Neural cell (in vitro differentiated cells): ENCODE results near the gene TNS3. TPM values are rescaled to one million over a fixed set of nuclear protein-coding genes. Genes with fewer than 3 reads are reported as not detected.

Experiments used
- H2AFZ ChIP-seq: fragments of 200-600, 300-800 bp; sonication (generic), shearing (Covaris generic); 2 replicates; pipeline ENCODE4 v1.6.0; 2014; ENCODE audit warnings: low read depth, mild to moderate bottlenecking, antibody characterized with exemption, low read length, moderate library complexity
- H3F3A ChIP-seq: fragments of 200-600 bp; shearing (Covaris generic); 2 replicates; pipeline ENCODE4 v1.6.1; 2016; ENCODE audit warnings: mild to moderate bottlenecking, moderate library complexity, mixed read lengths, antibody characterized with exemption, low read length; ENCODE audit not compliant: insufficient read depth, poor library complexity, severe bottlenecking
- H3K27ac ChIP-seq: fragments of 200-600, 300-800 bp; sonication (generic), shearing (Covaris generic); 2 replicates; pipeline ENCODE4 v1.5.1; 2014; ENCODE audit warnings: mild to moderate bottlenecking, low read length, moderate library complexity
- H3K27me3 ChIP-seq: fragments of 300-800, 200-600 bp; sonication (generic), shearing (Covaris generic); 2 replicates; pipeline ENCODE4 v1.6.0; 2014; ENCODE audit warnings: mild to moderate bottlenecking, low read depth, low read length, moderate library complexity; ENCODE audit not compliant: insufficient read depth
- H3K36me3 ChIP-seq: fragments of 300-800, 200-600 bp; sonication (generic), shearing (Covaris generic); 2 replicates; pipeline ENCODE4 v1.5.1; 2014; ENCODE audit warnings: mild to moderate bottlenecking, antibody characterized with exemption, low read length, moderate library complexity; ENCODE audit not compliant: insufficient read depth
- H3K4me2 ChIP-seq: fragments of 300-800, 200-600 bp; sonication (generic), shearing (Covaris generic); 2 replicates; pipeline ENCODE4 v1.6.0; 2014; ENCODE audit warnings: mild to moderate bottlenecking, low read length
- H3K4me3 ChIP-seq: fragments of 300-800, 200-600 bp; sonication (generic), shearing (Covaris generic); 2 replicates; pipeline ENCODE4 v1.5.1; 2014; ENCODE audit warnings: mild to moderate bottlenecking, low read length, moderate library complexity
- H3K79me2 ChIP-seq: fragments of 200-600 bp; shearing (Covaris generic); replicated peaks from 2 replicates; pipeline ENCODE4 v1.6.0; 2014; ENCODE audit warnings: mild to moderate bottlenecking, low read length, moderate library complexity; ENCODE audit not compliant: insufficient read depth
- H3K9ac ChIP-seq: fragments of 300-800, 200-600 bp; sonication (generic), shearing (Covaris generic); 2 replicates; pipeline ENCODE4 v1.6.1; 2016; ENCODE audit warnings: mild to moderate bottlenecking, low read length, mixed read lengths
- H3K9me2 ChIP-seq: fragments of 200-600 bp; shearing (Covaris generic); 2 replicates; pipeline ENCODE4 v1.6.1; 2016; ENCODE audit warnings: mild to moderate bottlenecking, low read length, mixed read lengths; ENCODE audit not compliant: insufficient read depth
- H3K9me3 ChIP-seq: fragments of 200-600, 300-800 bp; sonication (generic), shearing (Covaris generic); 2 replicates; pipeline ENCODE4 v1.6.1; 2016; ENCODE audit warnings: mild to moderate bottlenecking, mixed run types, low read length, moderate library complexity, mixed read lengths
- H4K20me1 ChIP-seq: fragments of 200-600 bp; shearing (Covaris generic); 2 replicates; pipeline ENCODE4 v1.6.1; 2016; ENCODE audit warnings: mild to moderate bottlenecking, mixed run types; ENCODE audit not compliant: insufficient read depth
- EP300 ChIP-seq: fragments of 450-650 bp; conservative IDR thresholded peaks from 2 replicates; pipeline ENCODE4 v1.6.1; 2014; ENCODE audit warnings: antibody characterized with exemption, mild to moderate bottlenecking, moderate library complexity; ENCODE audit not compliant: poor library complexity, severe bottlenecking
- EZH2 ChIP-seq: fragments of 200-600, 300-800 bp; shearing (Covaris generic), sonication (generic); IDR thresholded peaks from 2 replicates; pipeline ENCODE4 v1.6.1; 2014; ENCODE audit warnings: antibody characterized with exemption, low read length, borderline replicate concordance, mild to moderate bottlenecking; ENCODE audit not compliant: insufficient read depth, poor library complexity, severe bottlenecking
- MXI1 ChIP-seq: fragments of 450-650 bp; conservative IDR thresholded peaks from 2 replicates; pipeline ENCODE4 v1.6.1; 2014; ENCODE audit warnings: antibody characterized with exemption, mild to moderate bottlenecking; ENCODE audit not compliant: poor library complexity, severe bottlenecking
- POLR2AphosphoS5 ChIP-seq: IDR thresholded peaks from 2 replicates; pipeline ENCODE4 v1.6.1; 2012
- RAD21 ChIP-seq: fragments of 450-650 bp; conservative IDR thresholded peaks from 2 replicates; pipeline ENCODE4 v1.6.1; 2014; ENCODE audit warnings: antibody characterized with exemption, mild to moderate bottlenecking, moderate library complexity
- SMC3 ChIP-seq: fragments of 450-650 bp; conservative IDR thresholded peaks from 2 replicates; pipeline ENCODE4 v1.6.1; 2014; ENCODE audit warnings: antibody characterized with exemption, mild to moderate bottlenecking, moderate library complexity; ENCODE audit not compliant: poor library complexity
- TAF1 ChIP-seq: IDR thresholded peaks from 2 replicates; pipeline ENCODE4 v1.6.1; 2012; ENCODE audit warnings: low read depth
- polyA plus RNA-seq: library from polyadenylated mRNA; depleted of rRNA; stranded (reverse); fragments of >200 nt; gene quantifications from 2 replicates; pipeline ENCODE4 v1.2.3, GENCODE V29; 2014
- TF ChIP-seq, protein P1 (sequence below): IDR thresholded peaks from 2 replicates; pipeline ENCODE4 v1.6.1; 2012; ENCODE audit warnings: borderline replicate concordance
- TF ChIP-seq, protein P2 (sequence below): fragments of 450-650 bp; IDR thresholded peaks from 2 replicates; pipeline ENCODE4 v1.5.1; 2014; ENCODE audit warnings: antibody characterized with exemption, mild to moderate bottlenecking, moderate library complexity; ENCODE audit not compliant: poor library complexity, severe bottlenecking

TNS3 gene
- polyA plus RNA-seq, 1 donor from 2014 or later: 0.58 TPM

DNA sequence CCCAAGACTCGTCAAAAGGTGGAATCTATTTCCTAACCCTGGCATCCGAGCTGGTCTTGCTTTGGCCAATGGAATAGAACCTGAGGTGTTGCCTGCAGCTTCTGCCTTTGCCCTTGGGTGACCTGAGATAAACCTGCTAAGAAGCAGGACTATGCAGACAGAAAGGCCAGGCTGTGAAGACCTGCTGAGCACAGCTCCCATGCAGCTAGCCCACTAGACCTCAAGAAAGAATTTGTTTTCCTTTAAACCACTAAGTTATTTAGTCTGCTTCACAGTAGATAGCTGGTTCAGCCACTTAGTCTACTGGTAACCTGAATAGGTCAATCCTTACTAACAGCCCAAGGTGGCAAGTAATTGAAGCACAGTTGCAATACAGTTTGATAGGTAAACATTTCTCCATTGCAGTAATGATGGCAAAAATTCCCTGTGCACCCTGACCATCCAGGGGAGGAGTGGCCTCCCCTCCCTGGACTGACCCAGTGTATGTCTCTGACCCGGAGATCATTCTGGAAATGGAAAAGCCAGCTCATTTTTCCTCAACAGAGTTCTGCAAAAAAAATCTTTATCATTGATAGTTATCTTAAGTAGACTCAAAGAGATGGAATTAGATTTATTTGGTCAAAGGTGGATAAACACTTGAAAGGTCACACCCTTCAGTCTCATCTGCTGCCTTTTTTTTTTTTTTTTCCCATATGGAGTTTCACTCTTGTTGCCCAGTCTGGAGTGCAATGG, 20.0 kb downstream of the TNS3 start:
- Histone ChIP-seq H3K9me3 (no peaks in the 10 kb centered on the region), H3K4me2 (no peak overlapping the region), H3K79me2 (no peaks in the 10 kb centered on the region), H3K9me2 (no peaks in the 10 kb centered on the region), H3F3A (no peaks in the 10 kb centered on the region), H3K36me3 (no peaks in the 10 kb centered on the region), H3K27ac (no peak overlapping the region), H3K4me3 (no peak overlapping the region), H3K9ac (no peak overlapping the region), H4K20me1 (no peaks in the 10 kb centered on the region), H2AFZ (no peak overlapping the region), H3K27me3 (no peaks in the 10 kb centered on the region)
- TF ChIP-seq RAD21: no peak
- TF ChIP-seq TAF1: no peak
- TF ChIP-seq POLR2AphosphoS5: no peak
- TF ChIP-seq, protein P1, sequence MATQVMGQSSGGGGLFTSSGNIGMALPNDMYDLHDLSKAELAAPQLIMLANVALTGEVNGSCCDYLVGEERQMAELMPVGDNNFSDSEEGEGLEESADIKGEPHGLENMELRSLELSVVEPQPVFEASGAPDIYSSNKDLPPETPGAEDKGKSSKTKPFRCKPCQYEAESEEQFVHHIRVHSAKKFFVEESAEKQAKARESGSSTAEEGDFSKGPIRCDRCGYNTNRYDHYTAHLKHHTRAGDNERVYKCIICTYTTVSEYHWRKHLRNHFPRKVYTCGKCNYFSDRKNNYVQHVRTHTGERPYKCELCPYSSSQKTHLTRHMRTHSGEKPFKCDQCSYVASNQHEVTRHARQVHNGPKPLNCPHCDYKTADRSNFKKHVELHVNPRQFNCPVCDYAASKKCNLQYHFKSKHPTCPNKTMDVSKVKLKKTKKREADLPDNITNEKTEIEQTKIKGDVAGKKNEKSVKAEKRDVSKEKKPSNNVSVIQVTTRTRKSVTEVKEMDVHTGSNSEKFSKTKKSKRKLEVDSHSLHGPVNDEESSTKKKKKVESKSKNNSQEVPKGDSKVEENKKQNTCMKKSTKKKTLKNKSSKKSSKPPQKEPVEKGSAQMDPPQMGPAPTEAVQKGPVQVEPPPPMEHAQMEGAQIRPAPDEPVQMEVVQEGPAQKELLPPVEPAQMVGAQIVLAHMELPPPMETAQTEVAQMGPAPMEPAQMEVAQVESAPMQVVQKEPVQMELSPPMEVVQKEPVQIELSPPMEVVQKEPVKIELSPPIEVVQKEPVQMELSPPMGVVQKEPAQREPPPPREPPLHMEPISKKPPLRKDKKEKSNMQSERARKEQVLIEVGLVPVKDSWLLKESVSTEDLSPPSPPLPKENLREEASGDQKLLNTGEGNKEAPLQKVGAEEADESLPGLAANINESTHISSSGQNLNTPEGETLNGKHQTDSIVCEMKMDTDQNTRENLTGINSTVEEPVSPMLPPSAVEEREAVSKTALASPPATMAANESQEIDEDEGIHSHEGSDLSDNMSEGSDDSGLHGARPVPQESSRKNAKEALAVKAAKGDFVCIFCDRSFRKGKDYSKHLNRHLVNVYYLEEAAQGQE: no peak
- no peak for TF ChIP-seq EZH2
- no peak for TF ChIP-seq MXI1
- TF ChIP-seq SMC3: no peak
- TF ChIP-seq, protein P2, sequence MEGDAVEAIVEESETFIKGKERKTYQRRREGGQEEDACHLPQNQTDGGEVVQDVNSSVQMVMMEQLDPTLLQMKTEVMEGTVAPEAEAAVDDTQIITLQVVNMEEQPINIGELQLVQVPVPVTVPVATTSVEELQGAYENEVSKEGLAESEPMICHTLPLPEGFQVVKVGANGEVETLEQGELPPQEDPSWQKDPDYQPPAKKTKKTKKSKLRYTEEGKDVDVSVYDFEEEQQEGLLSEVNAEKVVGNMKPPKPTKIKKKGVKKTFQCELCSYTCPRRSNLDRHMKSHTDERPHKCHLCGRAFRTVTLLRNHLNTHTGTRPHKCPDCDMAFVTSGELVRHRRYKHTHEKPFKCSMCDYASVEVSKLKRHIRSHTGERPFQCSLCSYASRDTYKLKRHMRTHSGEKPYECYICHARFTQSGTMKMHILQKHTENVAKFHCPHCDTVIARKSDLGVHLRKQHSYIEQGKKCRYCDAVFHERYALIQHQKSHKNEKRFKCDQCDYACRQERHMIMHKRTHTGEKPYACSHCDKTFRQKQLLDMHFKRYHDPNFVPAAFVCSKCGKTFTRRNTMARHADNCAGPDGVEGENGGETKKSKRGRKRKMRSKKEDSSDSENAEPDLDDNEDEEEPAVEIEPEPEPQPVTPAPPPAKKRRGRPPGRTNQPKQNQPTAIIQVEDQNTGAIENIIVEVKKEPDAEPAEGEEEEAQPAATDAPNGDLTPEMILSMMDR: no peak
- TF ChIP-seq EP300: no peak

DNA sequence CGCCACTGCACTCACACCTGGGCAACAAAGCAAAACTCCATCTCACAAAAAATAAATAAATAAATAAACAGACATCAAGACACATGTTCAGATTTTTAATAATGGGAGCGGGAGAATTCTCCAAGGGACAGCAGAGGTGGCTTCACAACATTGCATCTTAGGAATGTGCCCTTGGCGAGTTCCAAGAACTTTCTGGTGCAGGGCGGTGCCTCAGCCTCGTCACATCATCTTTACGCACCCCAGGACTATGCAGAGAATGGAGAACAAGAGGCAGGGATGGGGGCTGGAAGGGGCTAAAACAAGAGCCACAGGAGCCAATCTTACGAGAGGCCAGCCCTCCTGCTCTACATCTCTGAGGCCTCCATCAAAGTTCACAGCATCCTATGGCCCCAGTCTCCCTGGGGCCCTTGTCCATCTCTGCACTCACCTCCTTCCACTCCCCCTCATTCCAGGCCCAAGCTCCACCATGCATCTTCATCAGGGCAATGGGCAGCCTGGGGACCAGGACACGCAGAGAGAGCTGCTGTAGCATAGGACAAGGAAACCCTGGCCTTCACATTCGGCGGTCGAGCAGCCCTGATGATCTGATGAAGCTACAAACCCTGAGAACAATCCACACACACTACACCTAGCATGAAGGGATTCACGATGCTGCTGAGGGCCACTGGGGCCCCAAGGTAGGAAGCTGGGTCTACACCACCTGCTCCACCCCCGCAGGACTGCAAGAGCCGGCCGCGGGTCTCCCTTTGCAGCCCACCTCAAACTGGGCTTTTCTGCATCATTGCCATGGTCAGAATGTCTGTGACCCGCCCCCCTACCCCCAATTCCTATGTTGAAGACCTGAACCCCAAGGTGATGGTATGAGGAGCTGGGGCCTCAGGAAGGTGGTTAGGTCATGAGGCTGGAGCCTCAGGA, 22.3 kb downstream of the TNS3 start:
- Histone ChIP-seq H3K27me3 (no peaks in the 10 kb centered on the region), H3K9me3 (no peaks in the 10 kb centered on the region), H3K36me3 (no peaks in the 10 kb centered on the region), H3F3A (no peaks in the 10 kb centered on the region), H3K4me3 (no peak overlapping the region), H4K20me1 (no peaks in the 10 kb centered on the region), H2AFZ (no peak overlapping the region), H3K9ac (no peak overlapping the region), H3K79me2 (no peaks in the 10 kb centered on the region), H3K4me2 (no peak overlapping the region), H3K27ac (no peak overlapping the region), H3K9me2 (no peaks in the 10 kb centered on the region)
- TF ChIP-seq, protein P2: no peak
- TF ChIP-seq MXI1 (no peak), EP300 (no peak), EZH2 (no peak), RAD21 (no peak), SMC3 (no peak), TAF1 (no peak), POLR2AphosphoS5 (no peak)
- TF ChIP-seq, protein P1: no peak
